ENCODE data around the gene METTL1. TPM values are rescaled to one million over a fixed set of nuclear protein-coding genes. Genes with fewer than 3 reads are reported as not detected.

Gene METTL1
- total and polyA plus RNA-seq, 11 donors = 0.95 to 28.5 (median 7.9) TPM

DNA sequence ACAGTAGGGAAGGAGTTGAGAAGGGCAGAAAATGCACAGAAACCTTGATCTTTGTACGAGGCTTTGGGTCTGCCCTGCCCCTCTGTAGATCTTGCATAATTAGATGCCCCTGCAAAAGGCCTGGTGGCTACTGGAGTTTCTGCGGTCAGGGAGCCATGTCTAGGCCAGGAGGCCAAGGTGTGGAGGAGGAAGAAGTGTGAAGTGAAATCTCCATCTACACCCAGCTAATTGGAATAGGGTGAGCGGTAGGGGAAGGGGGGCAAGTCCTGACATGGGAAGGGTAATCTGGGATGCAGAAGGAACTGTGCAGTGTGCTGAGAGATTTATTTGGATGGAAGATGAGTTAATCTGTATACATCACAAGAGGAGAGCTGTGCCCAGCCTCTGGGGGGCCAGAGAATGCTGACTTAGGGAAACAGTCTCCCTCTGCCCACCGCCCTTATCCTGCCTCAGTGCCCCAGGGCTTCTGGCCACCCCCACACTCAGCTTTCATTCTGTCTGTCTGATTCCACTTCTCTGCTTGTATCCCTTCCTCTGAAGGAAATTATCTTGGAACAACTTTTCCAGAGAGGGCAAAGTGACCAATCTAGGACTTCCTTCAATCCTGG lies 10.4 kb downstream of the METTL1 start:
- H3K4me3 ChIP-seq = no peak overlapping the region
- TF ChIP-seq CTCF (IDR thresholded peaks at IDR 0.05) (no peak), POLR2A (IDR thresholded peaks at IDR 0.05) (no peak)
- H3K4me1 ChIP-seq = peaks cover 8 to 32% (median 20%) of the 10 kb centered on the region in 12 donors
- no peak for DNase-seq
- H3K27ac ChIP-seq = no peak overlapping the region
- WGBS, 4 donors = 89 to 95% (median 93%) methylated on average over 4 of the region's 4 CpGs
- ATAC-seq = no peak
- peaks cover 0 to 23% (median 15%) of the 10 kb centered on the region in 9 donors for H3K36me3 ChIP-seq
- H3K27me3 ChIP-seq = peaks cover 9 to 44% (median 34%) of the 10 kb centered on the region in 9 donors
- no peaks in the 10 kb centered on the region for H3K9me3 ChIP-seq
- intact Hi-C loops (cut with DNase I) = no loop called here

DNA sequence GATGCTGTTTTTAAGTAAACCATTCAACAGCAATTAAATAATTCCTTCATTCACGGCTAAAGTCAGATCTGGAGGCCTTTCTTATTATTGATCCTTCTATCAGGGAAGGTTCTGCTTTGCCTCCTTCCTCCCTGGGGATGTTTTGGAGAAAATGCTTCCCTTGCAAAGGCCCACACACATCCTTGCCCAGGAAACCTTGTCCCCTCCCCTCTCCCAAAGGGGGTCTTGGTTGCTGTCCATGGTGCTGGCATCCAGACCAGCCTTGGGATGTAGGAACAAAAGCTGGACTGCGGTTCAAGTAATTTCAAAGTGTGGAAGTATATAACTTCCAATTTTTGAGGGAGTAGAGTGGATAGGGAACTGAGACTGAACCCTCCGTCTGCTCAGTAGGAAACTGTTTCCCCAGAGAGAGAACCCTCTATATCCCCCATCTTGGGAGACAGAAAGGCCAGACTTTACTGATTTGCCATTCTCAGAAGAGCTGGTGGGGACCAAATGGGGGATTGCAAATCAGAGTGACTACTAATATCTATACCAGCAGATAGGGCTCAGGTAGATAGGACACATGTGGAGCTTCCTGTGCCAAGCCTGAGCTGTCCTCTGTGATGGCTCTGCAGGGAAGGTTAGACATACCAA lies 11.4 kb downstream of the METTL1 start:
- intact Hi-C loops (cut with DNase I) = no loop called here
- WGBS, 4 donors = 92 to 98% (median 94%) methylated on average over 3 of the region's 3 CpGs
- Histone ChIP-seq H3K9me3 (no peaks in the 10 kb centered on the region), H3K4me1 (peaks cover 3 to 30% (median 15%) of the 10 kb centered on the region in 12 donors), H3K27ac (no peak overlapping the region), H3K36me3 (peaks cover 0 to 23% (median 15%) of the 10 kb centered on the region in 9 donors), H3K4me3 (no peak overlapping the region), H3K27me3 (peaks cover 9 to 34% (median 24%) of the 10 kb centered on the region in 9 donors)
- TF ChIP-seq POLR2A (IDR thresholded peaks at IDR 0.05) = no peak
- no peak for TF ChIP-seq CTCF (IDR thresholded peaks at IDR 0.05)
- ATAC-seq (no peak), DNase-seq (no peak)

GRCh38 chr12:57759360-57759980 lies 12.4 kb downstream of the METTL1 start:
- no peak for ATAC-seq
- peaks cover 0 to 23% (median 12%) of the 10 kb centered on the region in 12 donors for H3K4me1 ChIP-seq
- DNase-seq = no peak
- no peaks in the 10 kb centered on the region for H3K9me3 ChIP-seq
- H3K27me3 ChIP-seq = peaks cover 5 to 24% (median 14%) of the 10 kb centered on the region in 9 donors
- TF ChIP-seq CTCF (IDR thresholded peaks at IDR 0.05) (peak in 9 of 12 donors; percentile 8 to 52 (median 37)), POLR2A (IDR thresholded peaks at IDR 0.05) (no peak)
- H3K27ac ChIP-seq = no peak overlapping the region
- H3K36me3 ChIP-seq = peaks cover 0 to 23% (median 15%) of the 10 kb centered on the region in 9 donors
- no peak overlapping the region for H3K4me3 ChIP-seq
- intact Hi-C loops (cut with DNase I) = no loop called here
- 39 to 45% (median 42%) methylated on average over 3 of the region's 3 CpGs for WGBS, 4 donors

Data from heart left ventricle (tissue), 16 donors.